Keratinocyte (primary cell): ENCODE data around the gene MRPL12.

Experiments used
- EZH2 ChIP-seq: IDR thresholded peaks from one replicate; pipeline ENCODE4 v1.6.1; 2012; ENCODE audit warnings: inconsistent platforms, mild to moderate bottlenecking, low read length, moderate library complexity
- TF ChIP-seq, protein P1 (sequence below), 3 experiments: IDR thresholded peaks in 1 of 3; conservative IDR thresholded peaks in 1 of 3; optimal IDR thresholded peaks in 1 of 3; 2 replicates in 2 of 3; 3 replicates in 1 of 3; pipeline versions ENCODE3 to v1.5.1; 2011; ENCODE audit warnings: low read length in 3 of 3, mild to moderate bottlenecking in 3 of 3, moderate library complexity in 2 of 3, control low read depth in 1 of 3, inconsistent platforms in 1 of 3; ENCODE audit not compliant: insufficient read depth in 2 of 3; ENCODE audit errors: extremely low read depth in 1 of 3

DNA sequence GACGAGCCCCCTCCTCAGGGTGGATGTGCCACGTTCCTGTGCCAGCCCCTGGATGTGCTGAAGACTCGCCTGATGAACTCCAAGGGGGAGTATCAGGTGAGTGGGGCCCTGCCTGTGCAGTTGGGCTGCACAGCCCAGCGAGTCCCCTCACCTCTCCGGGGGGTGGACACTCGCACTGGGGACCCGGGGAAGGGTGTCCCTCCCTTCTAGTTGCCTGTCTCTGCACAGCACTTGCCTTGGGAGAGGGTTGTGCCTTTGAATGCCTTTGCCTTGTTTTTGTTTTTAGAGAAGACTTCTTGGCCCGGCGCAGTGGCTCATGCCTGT lies 14.6 kb downstream of the MRPL12 start:
- TF ChIP-seq, protein P1, sequence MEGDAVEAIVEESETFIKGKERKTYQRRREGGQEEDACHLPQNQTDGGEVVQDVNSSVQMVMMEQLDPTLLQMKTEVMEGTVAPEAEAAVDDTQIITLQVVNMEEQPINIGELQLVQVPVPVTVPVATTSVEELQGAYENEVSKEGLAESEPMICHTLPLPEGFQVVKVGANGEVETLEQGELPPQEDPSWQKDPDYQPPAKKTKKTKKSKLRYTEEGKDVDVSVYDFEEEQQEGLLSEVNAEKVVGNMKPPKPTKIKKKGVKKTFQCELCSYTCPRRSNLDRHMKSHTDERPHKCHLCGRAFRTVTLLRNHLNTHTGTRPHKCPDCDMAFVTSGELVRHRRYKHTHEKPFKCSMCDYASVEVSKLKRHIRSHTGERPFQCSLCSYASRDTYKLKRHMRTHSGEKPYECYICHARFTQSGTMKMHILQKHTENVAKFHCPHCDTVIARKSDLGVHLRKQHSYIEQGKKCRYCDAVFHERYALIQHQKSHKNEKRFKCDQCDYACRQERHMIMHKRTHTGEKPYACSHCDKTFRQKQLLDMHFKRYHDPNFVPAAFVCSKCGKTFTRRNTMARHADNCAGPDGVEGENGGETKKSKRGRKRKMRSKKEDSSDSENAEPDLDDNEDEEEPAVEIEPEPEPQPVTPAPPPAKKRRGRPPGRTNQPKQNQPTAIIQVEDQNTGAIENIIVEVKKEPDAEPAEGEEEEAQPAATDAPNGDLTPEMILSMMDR (optimal IDR thresholded peaks at IDR 0.05 in 1 of 3, IDR thresholded peaks at IDR 0.05 in 1 of 3, conservative IDR thresholded peaks at IDR 0.05 in 1 of 3; ENCODE audit: extremely low read depth in 1 of 3, insufficient read depth in 2 of 3, low read length in 3 of 3) = no peak
- no peak for TF ChIP-seq EZH2
